Measurements from ENCODE around the gene TSPAN4. TPM values are rescaled to one million over a fixed set of nuclear protein-coding genes. Genes with fewer than 3 reads are reported as not detected.
A peak's percentile ranks its signal among the peaks of the same experiment; 100 is the strongest.

TSPAN4 gene
- total RNA-seq, 2 donors from 2014 or later: 75.7 to 97.3 TPM

- intact Hi-C loops (cut with DNase I): no loop called here
- DNase-seq (ENCODE audit: low spot score): no peak
Observed at GRCh38 chr11:889687-890475, 47.2 kb downstream of the TSPAN4 start.

- DNase-seq (ENCODE audit: low spot score): no peak
- intact Hi-C loops (cut with DNase I): no loop called here
Observed at GRCh38 chr11:890794-891540, 48.3 kb downstream of the TSPAN4 start.

GRCh38 chr11:893008-893654, 50.5 kb downstream of the TSPAN4 start:
- intact Hi-C loops (cut with DNase I): no loop called here
- DNase-seq (ENCODE audit: low spot score): no peak

GRCh38 chr11:894575-895201, 52.0 kb downstream of the TSPAN4 start:
- DNase-seq (ENCODE audit: low spot score): no peak
- intact Hi-C loops (cut with DNase I): no loop called here

- DNase-seq (ENCODE audit: low spot score): no peak
- intact Hi-C loops (cut with DNase I): no loop called here
Observed at GRCh38 chr11:895331-896110, 52.9 kb downstream of the TSPAN4 start.

- intact Hi-C loops (cut with DNase I): no loop called here
- no peak for DNase-seq (ENCODE audit: low spot score)
Observed at GRCh38 chr11:897253-898142, 54.8 kb downstream of the TSPAN4 start.

- no peak for DNase-seq (ENCODE audit: low spot score)
Observed at GRCh38 chr11:898143-898511, 55.5 kb downstream of the TSPAN4 start.

GRCh38 chr11:898540-899190, 56.0 kb downstream of the TSPAN4 start:
- no peak for DNase-seq (ENCODE audit: low spot score)
- intact Hi-C loops (cut with DNase I): no loop called here

More at GRCh38 chr11:898143-898511, 55.5 kb downstream of the TSPAN4 start:
- intact Hi-C loops (cut with DNase I): no loop called here

- intact Hi-C loops (cut with DNase I): no loop called here
- no peak for DNase-seq (ENCODE audit: low spot score)
Observed at GRCh38 chr11:899724-900123, 57.1 kb downstream of the TSPAN4 start.

GRCh38 chr11:900545-900944, 57.9 kb downstream of the TSPAN4 start:
- intact Hi-C loops (cut with DNase I): no loop called here
- DNase-seq (ENCODE audit: low spot score): no peak

GRCh38 chr11:901452-902061, 58.9 kb downstream of the TSPAN4 start:
- no peak for DNase-seq (ENCODE audit: low spot score)
- intact Hi-C loops (cut with DNase I): no loop called here

GRCh38 chr11:904380-904779, 61.7 kb downstream of the TSPAN4 start:
- DNase-seq (ENCODE audit: low spot score): no peak
- intact Hi-C loops (cut with DNase I): no loop called here

GRCh38 chr11:905952-906351, 63.3 kb downstream of the TSPAN4 start:
- intact Hi-C loops (cut with DNase I): no loop called here
- no peak for DNase-seq (ENCODE audit: low spot score)

GRCh38 chr11:907668-908067, 65.0 kb downstream of the TSPAN4 start:
- no peak for DNase-seq (ENCODE audit: low spot score)
- intact Hi-C loops (cut with DNase I): no loop called here

GRCh38 chr11:908273-908672, 65.6 kb downstream of the TSPAN4 start:
- intact Hi-C loops (cut with DNase I): no loop called here
- DNase-seq (ENCODE audit: low spot score): no peak

GRCh38 chr11:909406-909805, 66.8 kb downstream of the TSPAN4 start:
- DNase-seq (ENCODE audit: low spot score): no peak
- intact Hi-C loops (cut with DNase I): no loop called here

- DNase-seq (ENCODE audit: low spot score): peak; percentile 82
- intact Hi-C loops (cut with DNase I): no loop called here
Observed at GRCh38 chr11:910044-910588, 67.5 kb downstream of the TSPAN4 start.
